ENCODE results near the gene SERF1A.
"Not testable (repeated sequence)": the region's sequence is repeated elsewhere in the genome, so short reads cannot be mapped to it uniquely, and the experiment has no call there.

GRCh38 chr5:70925211-70925562 lies 24.7 kb downstream of the SERF1A start:
- TF ChIP-seq CTCF (IDR thresholded peaks at IDR 0.05 in 2 of 3, conservative IDR thresholded peaks at IDR 0.05 in 1 of 3; ENCODE audit: borderline replicate concordance in 1 of 3, insufficient read depth in 1 of 3, low read depth in 2 of 3, low read length in 2 of 3); SP1 (IDR thresholded peaks at IDR 0.05; ENCODE audit: low read depth); MAX (IDR thresholded peaks at IDR 0.05); CEBPB (IDR thresholded peaks at IDR 0.05; ENCODE audit: low read depth); REST (IDR thresholded peaks at IDR 0.05; ENCODE audit: low read depth); POLR2A (IDR thresholded peaks at IDR 0.05; ENCODE audit: borderline replicate concordance, extremely low read depth, insufficient read depth, insufficient read length); ZNF274 (IDR thresholded peaks at IDR 0.05; ENCODE audit: low read depth, low read length); TCF7L2 (IDR thresholded peaks at IDR 0.05; ENCODE audit: borderline replicate concordance, extremely low read depth, insufficient read depth, insufficient read length); EZH2 (IDR thresholded peaks at IDR 0.05); RAD21 (IDR thresholded peaks at IDR 0.05; ENCODE audit: low read depth); ZFX (IDR thresholded peaks at IDR 0.05); POLR2AphosphoS5 (IDR thresholded peaks at IDR 0.05; ENCODE audit: low read depth, low read length): not testable (repeated sequence)
